Vagina (tissue), 2 donors: Measurements from ENCODE around the gene NCOA7.

Source experiments
- CTCF ChIP-seq, 3 experiments: fragments of 450-650 bp in 2 of 3; fragments of 200-600 bp in 1 of 3; sonication (generic) in 1 of 3; IDR thresholded peaks; one replicate each; pipeline ENCODE4 v1.5.1; 2017 to 2019; ENCODE audit warnings: antibody characterized with exemption in 3 of 3, mild to moderate bottlenecking in 2 of 3, moderate library complexity in 2 of 3
- POLR2A ChIP-seq, 2 donors: fragments of 450-650 bp; IDR thresholded peaks; one replicate each; pipeline ENCODE4 v1.6.1; 2017; ENCODE audit warnings: antibody characterized with exemption in 2 of 2, mild to moderate bottlenecking in 2 of 2, moderate library complexity in 2 of 2

- TF ChIP-seq CTCF (IDR thresholded peaks at IDR 0.05) (no peak), POLR2A (IDR thresholded peaks at IDR 0.05) (no peak)
Measured at GRCh38 chr6:125947615-125948014, 156.9 kb downstream of the NCOA7 start.
